Suprapubic skin (tissue), 4 donors: ENCODE data around the gene HNF1B. TPM values are rescaled to one million over a fixed set of nuclear protein-coding genes. Genes with fewer than 3 reads are reported as not detected.

Source experiments
- DNase-seq, 2 donors: peaks; one replicate each; pipeline ENCODE4 v3.0.0-alpha.2; 2019; ENCODE audit warnings: low spot score in 2 of 2
- H3K27ac ChIP-seq: fragments of 200-600 bp; sonication (generic); one replicate; pipeline ENCODE4 v1.5.1; 2019
- H3K27me3 ChIP-seq: fragments of 200-600 bp; sonication (generic); one replicate; pipeline ENCODE4 v1.5.1; 2019
- H3K36me3 ChIP-seq: fragments of 200-600 bp; sonication (generic); one replicate; pipeline ENCODE4 v1.5.1; 2019
- H3K4me1 ChIP-seq: fragments of 200-600 bp; sonication (generic); one replicate; pipeline ENCODE4 v1.5.1; 2019
- H3K4me3 ChIP-seq: fragments of 200-600 bp; sonication (generic); one replicate; pipeline ENCODE4 v1.5.1; 2019; ENCODE audit warnings: mild to moderate bottlenecking
- H3K9me3 ChIP-seq: fragments of 200-600 bp; sonication (generic); one replicate; pipeline ENCODE4 v1.5.1; 2019
- CTCF ChIP-seq, 2 donors: fragments of 200-600 bp in 1 of 2; fragments of 450-650 bp in 1 of 2; sonication (generic) in 1 of 2; IDR thresholded peaks; one replicate each; pipeline ENCODE4 v1.5.1; 2016 to 2019; ENCODE audit warnings: antibody characterized with exemption in 2 of 2, mild to moderate bottlenecking in 1 of 2, moderate library complexity in 1 of 2
- EP300 ChIP-seq: sonication (generic); formaldehyde crosslinking; IDR thresholded peaks from one replicate; pipeline ENCODE4 v1.6.1; 2017; ENCODE audit warnings: antibody characterized with exemption
- POLR2A ChIP-seq, 2 donors: fragments of 450-650 bp; IDR thresholded peaks; one replicate each; pipeline ENCODE4 v1.6.1; 2017; ENCODE audit warnings: antibody characterized with exemption in 2 of 2, mild to moderate bottlenecking in 2 of 2, moderate library complexity in 2 of 2
- POLR2AphosphoS5 ChIP-seq, 3 donors: sonication (generic); formaldehyde crosslinking; IDR thresholded peaks; one replicate each; pipeline ENCODE4 v1.6.1; 2017; ENCODE audit warnings: antibody characterized with exemption in 3 of 3
- WGBS: methylation state at CpG from one replicate; pipeline ENCODE4 v1.1.5; 2018; 5-methylcytosine and 5-hydroxymethylcytosine counted together
- total RNA-seq, 4 donors: library from RNA; depleted of rRNA; stranded (reverse); fragments of >200 nt; gene quantifications; one replicate each; pipeline ENCODE4 v1.1.0, GENCODE V29; 2016

The HNF1B gene
- total RNA-seq, 4 donors from 2014 or later: not detected

- H3K36me3 ChIP-seq: no peaks in the 10 kb centered on the region
- no peaks in the 10 kb centered on the region for H3K9me3 ChIP-seq
- H3K4me1 ChIP-seq: no peaks in the 10 kb centered on the region
- WGBS: 64% methylated on average over 6 of the region's 6 CpGs
- peaks cover 21% of the 10 kb centered on the region for H3K27me3 ChIP-seq
- no peak overlapping the region for H3K27ac ChIP-seq
- no peak for TF ChIP-seq EP300
- no peak overlapping the region for H3K4me3 ChIP-seq
- DNase-seq: no peak
Observed at GRCh38 chr17:37650419-37651003, 94.3 kb downstream of the HNF1B start.

- 59% methylated on average over 2 of the region's 2 CpGs for WGBS
Observed at GRCh38 chr17:37648555-37648954, 96.3 kb downstream of the HNF1B start.

GRCh38 chr17:37647856-37648255, 97.0 kb downstream of the HNF1B start:
- WGBS: 71% methylated on average over 1 of the region's 1 CpG
- DNase-seq: no peak
- Histone ChIP-seq H3K36me3 (no peaks in the 10 kb centered on the region), H3K27ac (no peak overlapping the region), H3K4me1 (peaks cover 5% of the 10 kb centered on the region), H3K27me3 (peaks cover 29% of the 10 kb centered on the region), H3K9me3 (no peaks in the 10 kb centered on the region), H3K4me3 (no peak overlapping the region)
- TF ChIP-seq POLR2A (IDR thresholded peaks at IDR 0.05): no peak
- TF ChIP-seq POLR2AphosphoS5 (IDR thresholded peaks at IDR 0.05): no peak
- TF ChIP-seq CTCF (IDR thresholded peaks at IDR 0.05): no peak
- TF ChIP-seq EP300: no peak

More at GRCh38 chr17:37648555-37648954, 96.3 kb downstream of the HNF1B start:
- no peaks in the 10 kb centered on the region for H3K9me3 ChIP-seq
- H3K27me3 ChIP-seq: peaks cover 29% of the 10 kb centered on the region
- H3K4me3 ChIP-seq: no peak overlapping the region
- H3K27ac ChIP-seq: no peak overlapping the region
- TF ChIP-seq POLR2AphosphoS5 (IDR thresholded peaks at IDR 0.05): no peak
- no peak for TF ChIP-seq EP300
- no peak for TF ChIP-seq CTCF (IDR thresholded peaks at IDR 0.05)
- no peaks in the 10 kb centered on the region for H3K36me3 ChIP-seq
- H3K4me1 ChIP-seq: peaks cover 4% of the 10 kb centered on the region
- DNase-seq: no peak

GRCh38 chr17:37643869-37644268, 101.0 kb downstream of the HNF1B start:
- 7% methylated on average over 3 of the region's 3 CpGs for WGBS
- no peak overlapping the region for H3K27ac ChIP-seq
- H3K27me3 ChIP-seq: peaks cover 15% of the 10 kb centered on the region
- H3K4me3 ChIP-seq: peak overlapping the region; percentile 89
- DNase-seq: no peak
- H3K9me3 ChIP-seq: no peaks in the 10 kb centered on the region
- H3K4me1 ChIP-seq: peaks cover 22% of the 10 kb centered on the region
- peaks cover 21% of the 10 kb centered on the region for H3K36me3 ChIP-seq
- TF ChIP-seq CTCF (IDR thresholded peaks at IDR 0.05) (no peak), POLR2AphosphoS5 (IDR thresholded peaks at IDR 0.05) (no peak), POLR2A (IDR thresholded peaks at IDR 0.05) (no peak), EP300 (no peak)

GRCh38 chr17:37643118-37643766, 101.6 kb downstream of the HNF1B start, which contains the start of gene DDX52:
TSS of gene DDX52 (minus strand) at chr17:37643446. CDS start at chr17:37643420, 26 bp downstream.
- under 1% methylated on average over 35 of the region's 43 CpGs for WGBS
- DNase-seq: peak; percentile 93 to 94
- no peaks in the 10 kb centered on the region for H3K9me3 ChIP-seq
- peaks cover 24% of the 10 kb centered on the region for H3K36me3 ChIP-seq
- peak within 1 kb of the TSS; percentile 91 for H3K27ac ChIP-seq
- H3K4me1 ChIP-seq: peaks cover 22% of the 10 kb centered on the region
- peak within 1 kb of the TSS; percentile 89 for H3K4me3 ChIP-seq
- peaks cover 15% of the 10 kb centered on the region for H3K27me3 ChIP-seq
- TF ChIP-seq POLR2AphosphoS5 (IDR thresholded peaks at IDR 0.05) (no peak), EP300 (no peak), CTCF (IDR thresholded peaks at IDR 0.05) (no peak), POLR2A (IDR thresholded peaks at IDR 0.05) (peak in 1 of 2 donors; percentile 12)
